MM.1S (cell line): ENCODE data around the gene LRRC3B.
"Not testable (repeated sequence)": the region's sequence is repeated elsewhere in the genome, so short reads cannot be mapped to it uniquely, and the experiment has no call there.

Experiments
- DNase-seq: peaks from one replicate; pipeline ENCODE4 v3.0.0-alpha.2; 2015
- H2AFZ ChIP-seq: fragments of 300-600 bp; sonication (generic); 2 replicates; pipeline ENCODE4 v1.6.0; 2016; ENCODE audit warnings: antibody characterized with exemption, low read length
- H3F3A ChIP-seq: fragments of 300-600 bp; sonication (generic); 2 replicates; pipeline ENCODE4 v1.6.1; 2016; ENCODE audit warnings: mild to moderate bottlenecking, antibody characterized with exemption, low read length, moderate library complexity, mixed read lengths; ENCODE audit not compliant: insufficient read depth
- H3K27ac ChIP-seq: fragments of 300-600 bp; sonication (generic); 2 replicates; pipeline ENCODE4 v1.5.1; 2016; ENCODE audit warnings: mild to moderate bottlenecking, low read length
- H3K27me3 ChIP-seq: fragments of 300-600 bp; sonication (generic); replicated peaks from 2 replicates; pipeline ENCODE4 v1.6.0; 2016; ENCODE audit warnings: low read length; ENCODE audit not compliant: insufficient read depth
- H3K36me3 ChIP-seq: fragments of 300-600 bp; sonication (generic); replicated peaks from 2 replicates; pipeline ENCODE4 v1.6.1; 2016; ENCODE audit warnings: mild to moderate bottlenecking, low read length, mixed read lengths; ENCODE audit not compliant: insufficient read depth
- H3K4me1 ChIP-seq: fragments of 300-600 bp; sonication (generic); 2 replicates; pipeline ENCODE4 v1.6.1; 2016; ENCODE audit warnings: low read length, mixed read lengths
- H3K4me2 ChIP-seq: fragments of 300-600 bp; sonication (generic); 2 replicates; pipeline ENCODE4 v1.6.0; 2016; ENCODE audit warnings: low read depth, low read length
- H3K4me3 ChIP-seq: fragments of 300-600 bp; sonication (generic); 2 replicates; pipeline ENCODE4 v1.5.1; 2016; ENCODE audit warnings: low read length, mixed read lengths
- H3K79me2 ChIP-seq: fragments of 300-600 bp; sonication (generic); 2 replicates; pipeline ENCODE4 v1.6.1; 2016; ENCODE audit warnings: mixed run types, low read length, mixed read lengths
- H3K9ac ChIP-seq: fragments of 300-600 bp; sonication (generic); 2 replicates; pipeline ENCODE4 v1.6.1; 2016; ENCODE audit warnings: low read length, mixed read lengths
- H3K9me2 ChIP-seq: fragments of 300-600 bp; sonication (generic); replicated peaks from 2 replicates; pipeline ENCODE4 v1.6.1; 2016; ENCODE audit warnings: mild to moderate bottlenecking, low read length, mixed read lengths; ENCODE audit not compliant: insufficient read depth
- H3K9me3 ChIP-seq: fragments of 300-600 bp; sonication (generic); replicated peaks from 2 replicates; pipeline ENCODE4 v1.6.1; 2016; ENCODE audit warnings: mild to moderate bottlenecking, low read length, mixed read lengths; ENCODE audit not compliant: insufficient read depth
- H4K20me1 ChIP-seq: fragments of 300-600 bp; sonication (generic); 2 replicates; pipeline ENCODE4 v1.6.1; 2016; ENCODE audit warnings: mild to moderate bottlenecking, low read length, moderate library complexity, mixed read lengths; ENCODE audit not compliant: insufficient read depth
- CTCF ChIP-seq: fragments of 300-600 bp; sonication (generic); IDR thresholded peaks from 2 replicates; pipeline ENCODE4 v1.5.1; 2016; ENCODE audit warnings: antibody characterized with exemption, low read length, mixed read lengths
- EZH2 ChIP-seq: fragments of 300-600 bp; sonication (generic); optimal IDR thresholded peaks from 2 replicates; pipeline ENCODE3; 2017; ENCODE audit warnings: low read depth, mild to moderate bottlenecking, antibody characterized with exemption, low read length, mixed read lengths
- EZH2phosphoT487 ChIP-seq: fragments of 300-600 bp; sonication (generic); IDR thresholded peaks from 2 replicates; pipeline ENCODE4 v1.6.1; 2018; ENCODE audit warnings: antibody characterized with exemption, low read length

Gene LRRC3B

GRCh38 chr3:26596335-26596734, 26.2 kb upstream of the LRRC3B start:
- H3K4me2 ChIP-seq: no peak overlapping the region
- TF ChIP-seq EZH2phosphoT487 (no peak), EZH2 (no peak), CTCF (no peak)
- no peaks in the 10 kb centered on the region for H3K4me1 ChIP-seq
- H3K27ac ChIP-seq: no peak overlapping the region
- no peaks in the 10 kb centered on the region for H3K27me3 ChIP-seq
- no peaks in the 10 kb centered on the region for H3K9me3 ChIP-seq
- H3F3A ChIP-seq: no peaks in the 10 kb centered on the region
- no peaks in the 10 kb centered on the region for H3K36me3 ChIP-seq
- DNase-seq: no peak
- no peaks in the 10 kb centered on the region for H4K20me1 ChIP-seq
- no peak overlapping the region for H3K9ac ChIP-seq
- no peak overlapping the region for H3K4me3 ChIP-seq
- no peak overlapping the region for H2AFZ ChIP-seq
- no peaks in the 10 kb centered on the region for H3K79me2 ChIP-seq
- no peaks in the 10 kb centered on the region for H3K9me2 ChIP-seq

GRCh38 chr3:26603311-26603710, 19.3 kb upstream of the LRRC3B start:
- not testable (repeated sequence) for H3K9me2 ChIP-seq, H3K4me1 ChIP-seq, H3K4me2 ChIP-seq, H3K9ac ChIP-seq, H3K9me3 ChIP-seq, H3K79me2 ChIP-seq, H3F3A ChIP-seq, H2AFZ ChIP-seq, H3K36me3 ChIP-seq, H3K27me3 ChIP-seq, H4K20me1 ChIP-seq, H3K27ac ChIP-seq, H3K4me3 ChIP-seq, DNase-seq

DNA sequence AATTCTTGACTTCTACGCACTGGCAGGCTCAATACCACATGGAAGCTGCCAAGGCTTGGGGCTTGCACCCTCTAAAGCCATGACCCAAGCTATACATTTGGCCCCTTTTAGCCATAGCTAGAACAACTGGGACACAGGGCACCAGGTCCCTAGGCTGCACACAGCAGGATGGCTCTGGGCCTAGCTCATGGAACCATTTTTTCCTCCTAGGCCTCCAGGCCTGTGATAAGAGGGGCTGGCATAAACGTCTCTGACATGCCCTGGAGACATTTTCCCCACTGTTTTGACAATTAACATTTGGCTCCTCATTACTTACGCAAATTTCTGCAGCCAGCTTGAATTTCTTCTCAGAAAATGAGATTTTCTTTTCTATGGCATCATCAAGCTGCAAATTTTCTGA, 18.8 kb upstream of the LRRC3B start:
- H3K27ac ChIP-seq, H3K9ac ChIP-seq, H3K4me3 ChIP-seq, H3K79me2 ChIP-seq, H3K4me1 ChIP-seq, H3K9me3 ChIP-seq, H2AFZ ChIP-seq, H4K20me1 ChIP-seq, H3K27me3 ChIP-seq, H3K9me2 ChIP-seq, DNase-seq, H3F3A ChIP-seq, H3K4me2 ChIP-seq, H3K36me3 ChIP-seq: not testable (repeated sequence)

- no peak for DNase-seq
- Histone ChIP-seq H3K4me1 (no peaks in the 10 kb centered on the region), H3K27ac (no peak overlapping the region), H3K9me3 (no peaks in the 10 kb centered on the region), H3K36me3 (no peaks in the 10 kb centered on the region), H3F3A (no peaks in the 10 kb centered on the region), H3K9ac (no peak overlapping the region), H3K79me2 (no peaks in the 10 kb centered on the region), H4K20me1 (no peaks in the 10 kb centered on the region), H3K4me2 (no peak overlapping the region), H3K9me2 (no peaks in the 10 kb centered on the region), H3K4me3 (no peak overlapping the region), H3K27me3 (no peaks in the 10 kb centered on the region), H2AFZ (no peak overlapping the region)
- TF ChIP-seq EZH2phosphoT487: no peak
- no peak for TF ChIP-seq CTCF
- TF ChIP-seq EZH2: no peak
Observed at GRCh38 chr3:26614006-26614685, 8.4 kb upstream of the LRRC3B start.
